EH (cell line): Measurements from ENCODE around the gene KLHL11.
"Not testable (repeated sequence)": the region's sequence is repeated elsewhere in the genome, so short reads cannot be mapped to it uniquely, and the experiment has no call there.

Experiments used
- DNase-seq: peaks from one replicate; pipeline ENCODE4 v3.0.0-alpha.2; 2015; ENCODE audit warnings: low read depth

KLHL11 gene

GRCh38 chr17:41836550-41837196 lies 28.6 kb downstream of the KLHL11 start:
- peak; percentile 30 for DNase-seq

GRCh38 chr17:41835800-41836549 lies 29.2 kb downstream of the KLHL11 start, which contains the start of gene NT5C3B:
NT5C3B (minus strand) TSS chr17:41836232; CDS start chr17:41836193, 39 bp downstream.
- peak; percentile 73 for DNase-seq

DNA sequence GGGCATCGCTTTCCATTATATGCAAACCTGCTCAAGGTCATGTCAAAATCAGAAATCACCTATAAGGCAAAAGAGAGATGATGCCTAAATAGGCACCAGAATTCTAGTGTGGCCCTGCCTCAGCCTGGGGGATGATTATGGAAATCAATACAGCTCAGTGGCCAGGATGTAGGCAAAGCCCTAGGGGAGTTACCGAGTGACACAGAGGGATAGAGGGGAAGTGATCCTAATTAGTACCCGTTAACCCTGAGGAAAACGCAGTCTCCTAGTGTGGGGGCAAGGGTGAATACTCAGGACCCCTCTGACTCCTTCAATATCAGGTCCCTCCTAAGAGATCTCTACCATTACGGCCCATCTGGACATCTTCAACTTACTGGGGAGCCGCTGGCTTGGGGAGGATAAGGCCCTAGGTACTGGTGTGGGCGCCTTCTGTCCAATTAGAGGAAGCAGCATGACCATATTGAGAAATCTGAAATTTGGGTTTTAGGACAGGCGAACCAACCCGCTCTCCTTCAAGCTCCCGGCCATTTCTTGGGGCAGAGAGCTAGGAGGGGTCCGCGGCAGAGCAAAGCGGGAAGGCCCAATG lies 29.9 kb downstream of the KLHL11 start:
- DNase-seq, result peak; percentile 40

DNA sequence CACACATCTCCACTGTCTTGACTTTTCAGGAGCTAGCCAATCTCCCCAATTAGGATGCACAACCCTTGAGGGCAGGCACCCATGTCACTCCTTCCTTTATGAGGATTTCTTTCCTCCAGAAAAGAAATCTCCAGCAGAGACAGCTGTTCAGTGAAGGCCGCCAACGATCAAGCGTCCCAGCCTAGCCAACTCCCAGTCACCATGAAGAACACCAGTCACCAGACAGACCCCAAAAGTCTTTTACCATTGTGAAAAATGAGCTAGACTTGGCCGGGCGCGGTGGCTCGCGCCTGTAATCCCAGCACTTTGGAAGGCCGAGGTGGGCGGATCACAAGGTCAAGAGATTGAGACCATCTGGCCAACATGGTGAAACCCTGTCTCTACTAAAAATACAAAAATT lies 35.3 kb downstream of the KLHL11 start:
- DNase-seq, result not testable (repeated sequence)

- no peak for DNase-seq
These were observed 39.9 kb downstream of the KLHL11 start for GRCh38 chr17:41825175-41825845.

DNA sequence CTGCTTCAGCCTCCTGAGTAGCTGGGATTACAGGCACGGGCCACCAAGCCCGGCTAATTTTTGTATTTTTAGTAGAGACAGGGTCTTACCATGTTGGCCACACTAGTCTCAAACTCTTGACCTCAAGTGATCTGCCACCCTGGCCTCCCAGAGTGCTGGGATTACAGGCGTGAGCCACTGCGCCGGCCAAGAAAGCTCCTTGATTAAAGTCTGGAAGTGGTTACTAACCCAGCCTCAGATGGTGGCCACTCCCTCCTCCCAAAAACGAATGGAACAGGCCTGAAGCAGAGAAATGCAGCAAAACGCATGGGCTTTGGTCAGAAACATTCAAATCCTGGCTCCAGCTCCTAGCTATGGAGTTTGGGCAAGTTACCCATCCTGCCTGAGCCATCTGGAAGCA lies 41.1 kb downstream of the KLHL11 start:
- peak; percentile 25 for DNase-seq

- peak; percentile 18 for DNase-seq
These were observed 41.6 kb downstream of the KLHL11 start for GRCh38 chr17:41823580-41823979.

DNA sequence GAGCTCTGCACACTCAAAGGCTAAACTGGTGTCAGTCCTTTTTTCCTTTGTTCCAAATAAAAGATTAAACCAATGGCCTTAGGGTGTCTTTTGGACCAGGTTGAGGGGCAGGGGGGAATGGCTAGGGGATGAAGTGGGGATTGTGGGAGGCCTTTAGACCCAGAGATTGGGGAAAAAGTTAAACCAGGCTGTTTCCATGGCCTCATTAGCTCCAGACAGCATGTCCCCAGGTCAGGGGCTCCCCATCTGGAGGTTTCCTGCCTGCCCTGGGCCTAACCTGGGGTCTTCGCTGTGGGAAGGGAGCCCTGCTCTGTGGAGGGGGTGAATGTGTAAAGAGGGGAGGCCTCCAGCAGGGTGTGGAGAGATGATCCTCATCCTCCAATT lies 42.1 kb downstream of the KLHL11 start:
- DNase-seq, result no peak

DNA sequence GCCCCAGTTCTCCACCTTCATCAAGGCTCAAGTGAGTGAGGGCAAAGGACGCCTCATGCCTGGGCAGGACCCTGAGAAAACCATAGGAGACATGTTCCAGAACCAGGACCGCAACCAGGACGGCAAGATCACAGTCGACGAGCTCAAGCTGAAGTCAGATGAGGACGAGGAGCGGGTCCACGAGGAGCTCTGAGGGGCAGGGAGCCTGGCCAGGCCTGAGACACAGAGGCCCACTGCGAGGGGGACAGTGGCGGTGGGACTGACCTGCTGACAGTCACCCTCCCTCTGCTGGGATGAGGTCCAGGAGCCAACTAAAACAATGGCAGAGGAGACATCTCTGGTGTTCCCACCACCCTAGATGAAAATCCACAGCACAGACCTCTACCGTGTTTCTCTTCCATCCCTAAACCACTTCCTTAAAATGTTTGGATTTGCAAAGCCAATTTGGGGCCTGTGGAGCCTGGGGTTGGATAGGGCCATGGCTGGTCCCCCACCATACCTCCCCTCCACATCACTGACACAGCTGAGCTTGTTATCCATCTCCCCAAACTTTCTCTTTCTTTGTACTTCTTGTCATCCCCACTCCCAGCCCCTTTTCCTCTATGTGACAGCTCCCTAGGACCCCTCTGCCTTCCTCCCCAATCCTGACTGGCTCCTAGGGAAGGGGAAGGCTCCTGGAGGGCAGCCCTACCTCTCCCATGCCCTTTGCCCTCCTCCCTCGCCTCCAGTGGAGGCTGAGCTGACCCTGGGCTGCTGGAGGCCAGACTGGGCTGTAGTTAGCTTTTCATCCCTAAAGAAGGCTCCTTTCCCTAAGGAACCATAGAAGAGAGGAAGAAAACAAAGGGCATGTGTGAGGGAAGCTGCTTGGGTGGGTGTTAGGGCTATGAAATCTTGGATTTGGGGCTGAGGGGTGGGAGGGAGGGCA lies 42.7 kb downstream of the KLHL11 start:
- DNase-seq, result no peak

GRCh38 chr17:41821776-41822175 lies 43.4 kb downstream of the KLHL11 start:
- DNase-seq, result no peak

DNA sequence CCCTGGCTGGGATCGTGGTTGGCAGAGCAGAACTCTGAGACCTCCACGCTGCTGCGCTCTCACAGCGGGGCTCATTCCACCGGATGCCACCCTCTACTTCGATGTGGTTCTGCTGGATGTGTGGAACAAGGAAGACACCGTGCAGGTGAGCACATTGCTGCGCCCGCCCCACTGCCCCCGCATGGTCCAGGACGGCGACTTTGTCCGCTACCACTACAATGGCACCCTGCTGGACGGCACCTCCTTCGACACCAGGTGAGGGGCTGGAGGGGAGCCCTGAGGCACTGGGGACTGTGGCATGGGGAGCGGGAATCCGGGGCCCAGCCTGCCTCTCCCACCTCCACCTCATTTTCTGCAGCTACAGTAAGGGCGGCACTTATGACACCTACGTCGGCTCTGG lies 47.2 kb downstream of the KLHL11 start:
- no peak for DNase-seq

DNA sequence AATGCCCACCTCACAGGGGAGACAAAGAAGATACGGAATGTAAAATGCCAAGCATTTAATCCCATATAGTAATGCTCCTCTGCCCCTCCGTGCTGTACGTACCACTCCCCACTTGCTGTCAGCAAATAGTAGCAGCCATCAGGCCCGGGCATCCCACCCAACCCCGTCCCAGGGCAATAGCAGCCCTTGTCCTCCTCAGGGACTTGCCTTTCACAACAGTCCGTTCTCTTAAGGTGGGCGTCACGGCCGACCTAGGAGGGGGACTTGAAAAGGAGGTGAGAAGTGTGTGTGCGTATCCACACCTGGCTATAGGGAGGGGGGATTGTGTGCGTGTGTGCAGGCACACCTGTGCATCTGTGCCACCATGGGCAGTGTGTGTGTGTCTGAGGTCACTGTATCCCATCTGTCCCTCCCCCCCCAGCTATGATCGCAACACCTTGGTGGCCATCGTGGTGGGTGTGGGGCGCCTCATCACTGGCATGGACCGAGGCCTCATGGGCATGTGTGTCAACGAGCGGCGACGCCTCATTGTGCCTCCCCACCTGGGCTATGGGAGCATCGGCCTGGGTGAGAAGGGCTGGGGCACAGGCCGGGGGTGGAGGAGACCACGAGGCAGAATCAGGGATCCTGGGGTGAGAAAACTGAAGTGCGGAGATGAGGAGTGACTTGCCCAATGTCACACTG lies 48.4 kb downstream of the KLHL11 start:
- no peak for DNase-seq

DNA sequence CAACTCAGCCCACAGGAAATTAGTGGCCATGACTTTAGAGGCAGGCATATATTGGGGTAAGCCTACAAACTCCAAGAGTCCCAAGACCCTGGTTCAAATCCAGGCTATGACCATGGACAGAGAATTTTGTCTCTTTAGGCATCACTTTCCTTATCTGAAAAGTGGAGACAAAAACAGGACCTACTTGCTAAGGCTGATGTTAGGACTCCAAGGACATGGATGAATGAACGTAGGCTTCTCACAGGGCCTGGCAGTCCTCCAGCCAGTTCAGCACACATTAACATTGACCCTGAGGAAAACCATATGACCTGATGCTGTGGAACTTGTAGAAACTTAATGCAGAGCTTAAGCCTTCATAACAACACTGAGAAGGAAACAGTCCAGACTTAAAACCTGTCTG lies 51.0 kb downstream of the KLHL11 start:
- peak; percentile 52 for DNase-seq

DNA sequence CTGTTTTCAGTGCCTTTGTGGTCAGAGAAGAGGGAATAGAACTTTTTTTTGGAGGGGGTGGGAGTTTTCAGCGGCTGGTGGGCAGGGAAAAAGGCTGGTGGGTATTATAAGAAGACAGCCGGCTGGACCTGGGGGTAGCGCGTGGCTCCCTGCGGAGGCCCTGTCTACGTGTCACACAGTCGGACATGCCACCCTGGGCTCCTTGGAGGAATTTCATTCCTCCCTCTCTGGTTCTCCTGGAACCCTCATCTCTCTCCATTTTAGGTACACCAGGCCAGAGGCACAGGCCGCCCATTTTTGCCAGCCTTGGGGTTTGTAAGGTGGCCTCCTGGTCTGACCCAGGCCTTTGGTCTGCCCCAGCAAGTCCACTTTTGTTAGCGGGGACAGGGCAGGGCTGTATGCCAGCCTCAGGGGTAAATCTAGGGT lies 51.5 kb downstream of the KLHL11 start:
- DNase-seq, result peak; percentile 57

DNA sequence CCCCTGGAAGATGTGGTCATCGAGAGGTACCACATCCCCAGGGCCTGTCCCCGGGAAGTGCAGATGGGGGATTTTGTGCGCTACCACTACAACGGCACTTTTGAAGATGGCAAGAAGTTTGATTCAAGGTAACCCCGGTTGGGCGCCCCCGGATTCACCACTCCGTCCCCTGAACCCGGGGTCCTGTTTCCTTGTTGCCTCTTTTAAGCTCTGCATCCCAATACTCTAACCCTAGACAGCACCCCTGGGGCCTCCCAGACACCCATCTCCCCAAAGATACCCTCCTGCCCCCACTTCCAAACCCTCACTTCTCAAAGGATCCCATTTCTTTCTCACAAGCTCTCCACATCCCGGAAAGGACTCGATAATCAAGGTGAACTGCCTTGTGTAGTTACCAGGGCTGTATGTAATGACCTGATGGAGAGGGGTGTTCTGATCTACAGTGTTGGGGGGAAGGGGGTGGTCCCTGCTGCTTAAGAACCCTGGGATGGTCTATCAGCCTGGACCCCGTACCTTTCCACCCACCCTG lies 52.0 kb downstream of the KLHL11 start:
- DNase-seq, result peak; percentile 9

DNA sequence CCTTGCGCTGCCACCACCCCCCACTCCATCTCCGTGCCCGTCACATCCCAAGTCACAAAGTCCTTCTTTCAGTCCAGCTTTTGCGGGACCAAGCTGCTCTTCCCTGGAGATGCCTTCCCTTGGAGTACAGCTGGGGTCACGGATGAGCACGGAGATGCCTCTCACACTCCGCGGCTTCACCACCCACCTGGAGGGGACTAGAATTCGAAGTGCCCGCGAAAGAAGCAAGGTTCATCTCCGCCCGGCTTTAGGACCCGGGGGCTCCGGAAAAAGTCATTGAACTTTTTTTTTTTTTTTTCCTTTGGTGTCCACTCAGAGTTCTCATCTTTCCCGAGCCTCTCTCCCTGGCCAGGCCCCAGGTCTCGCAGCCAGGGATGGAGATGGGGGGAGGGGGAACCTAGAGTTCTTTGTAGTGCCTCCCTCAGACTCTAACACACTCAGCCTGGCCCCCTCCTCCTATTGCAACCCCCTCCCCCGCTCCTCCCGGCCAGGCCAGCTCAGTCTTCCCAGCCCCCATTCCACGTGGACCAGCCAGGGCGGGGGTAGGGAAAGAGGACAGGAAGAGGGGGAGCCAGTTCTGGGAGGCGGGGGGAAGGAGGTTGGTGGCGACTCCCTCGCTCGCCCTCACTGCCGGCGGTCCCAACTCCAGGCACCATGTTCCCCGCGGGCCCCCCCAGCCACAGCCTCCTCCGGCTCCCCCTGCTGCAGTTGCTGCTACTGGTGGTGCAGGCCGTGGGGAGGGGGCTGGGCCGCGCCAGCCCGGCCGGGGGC lies 52.7 kb downstream of the KLHL11 start, which contains the start of gene FKBP10:
TSS of gene FKBP10 (plus strand) at position 624 of the 771 bp plus-strand sequence. CDS start at position 655, 31 bp downstream.
- DNase-seq, result peak; percentile 92

GRCh38 chr17:41811549-41812380 lies 53.5 kb downstream of the KLHL11 start, which contains the start of gene P3H4:
P3H4 (minus strand) TSS chr17:41811949; CDS start chr17:41811915, 34 bp downstream.
- peak; percentile 80 for DNase-seq

GRCh38 chr17:41810659-41811548 lies 54.3 kb downstream of the KLHL11 start:
- peak; percentile 14 for DNase-seq
